Astrocyte (in vitro differentiated cells and primary cell): Measurements from ENCODE around the gene ZNF462. TPM values are rescaled to one million over a fixed set of nuclear protein-coding genes. Genes with fewer than 3 reads are reported as not detected.

Source experiments
- DNase-seq: peaks from one replicate; pipeline ENCODE4 v3.0.0-alpha.2; 2010; ENCODE audit warnings: low read depth
- FAIRE-seq: peaks from 2 replicates; lab custom pipeline; 2011; peaks lifted over from hg19 to GRCh38; lab: Jason Lieb, UNC
- H2AFZ ChIP-seq: 2 replicates; pipeline ENCODE4 v1.6.0; 2012; ENCODE audit warnings: low read depth, low read length, inconsistent platforms
- H3K27ac ChIP-seq: 2 replicates; pipeline ENCODE4 v1.5.1; 2011; ENCODE audit warnings: low read depth, low read length, inconsistent platforms
- H3K27me3 ChIP-seq: 2 replicates; pipeline ENCODE4 v1.6.0; 2011; ENCODE audit warnings: low read length, inconsistent platforms; ENCODE audit not compliant: insufficient read depth
- H3K36me3 ChIP-seq: 2 replicates; pipeline ENCODE4 v1.5.1; 2011; ENCODE audit warnings: low read length, inconsistent platforms; ENCODE audit not compliant: insufficient read depth
- H3K4me1 ChIP-seq: 2 replicates; pipeline ENCODE4 v1.5.1; 2011; ENCODE audit warnings: low read length, inconsistent platforms; ENCODE audit not compliant: insufficient read depth
- H3K4me2 ChIP-seq: 2 replicates; pipeline ENCODE4 v1.6.0; 2012; ENCODE audit warnings: low read length, inconsistent platforms
- H3K4me3 ChIP-seq: 2 replicates; pipeline ENCODE4 v1.5.1; 2011; ENCODE audit warnings: low read depth, mild to moderate bottlenecking, low read length, inconsistent platforms; ENCODE audit not compliant: insufficient read depth
- H3K79me2 ChIP-seq: 2 replicates; pipeline ENCODE4 v1.6.0; 2012; ENCODE audit warnings: mild to moderate bottlenecking, low read length, inconsistent platforms; ENCODE audit not compliant: insufficient read depth
- H3K9ac ChIP-seq: 2 replicates; pipeline ENCODE4 v1.6.0; 2012; ENCODE audit warnings: mild to moderate bottlenecking, low read length, inconsistent platforms
- H3K9me3 ChIP-seq: 2 replicates; pipeline ENCODE4 v1.5.1; 2012; ENCODE audit warnings: low read depth, mild to moderate bottlenecking, low read length, inconsistent platforms; ENCODE audit not compliant: insufficient read depth
- H4K20me1 ChIP-seq: 2 replicates; pipeline ENCODE4 v1.6.0; 2012; ENCODE audit warnings: low read length, inconsistent platforms; ENCODE audit not compliant: insufficient read depth
- H3K27ac Mint-ChIP-seq: one replicate; pipeline ENCODE4 v1.8.0; 2021; ENCODE audit warnings: mild to moderate bottlenecking, mixed read lengths; ENCODE audit not compliant: unreplicated experiment
- H3K27me3 Mint-ChIP-seq: one replicate; pipeline ENCODE4 v1.8.0; 2021; ENCODE audit warnings: low read depth, mixed read lengths; ENCODE audit not compliant: unreplicated experiment
- H3K36me3 Mint-ChIP-seq: one replicate; pipeline ENCODE4 v1.8.0; 2021; ENCODE audit warnings: low read depth, mixed read lengths; ENCODE audit not compliant: unreplicated experiment
- H3K4me1 Mint-ChIP-seq: one replicate; pipeline ENCODE4 v1.8.0; 2021; ENCODE audit warnings: low read depth, mixed read lengths; ENCODE audit not compliant: unreplicated experiment
- H3K4me3 Mint-ChIP-seq: one replicate; pipeline ENCODE4 v1.8.0; 2021; ENCODE audit warnings: mild to moderate bottlenecking, moderate library complexity, mixed read lengths; ENCODE audit not compliant: unreplicated experiment
- H3K9me3 Mint-ChIP-seq: one replicate; pipeline ENCODE4 v1.8.0; 2021; ENCODE audit warnings: mild to moderate bottlenecking, mixed read lengths; ENCODE audit not compliant: unreplicated experiment
- CTCF ChIP-seq: IDR thresholded peaks from 2 replicates; pipeline ENCODE4 v1.5.1; 2011; ENCODE audit warnings: low read depth, mild to moderate bottlenecking, inconsistent platforms, low read length, moderate library complexity; ENCODE audit not compliant: insufficient read depth
- EZH2 ChIP-seq: IDR thresholded peaks from 2 replicates; pipeline ENCODE4 v1.6.1; 2012; ENCODE audit warnings: mild to moderate bottlenecking, low read length, inconsistent platforms; ENCODE audit not compliant: insufficient read depth
- total RNA-seq: library from RNA; stranded (reverse); gene quantifications from 2 replicates; pipeline ENCODE4 v1.2.1, GENCODE V29; 2021

The ZNF462 gene
- total RNA-seq, 1 donor from 2014 or later, result 126 TPM

GRCh38 chr9:106889061-106889590 lies 26.2 kb downstream of the ZNF462 start:
- Histone ChIP-seq H3K27me3 (no peaks in the 10 kb centered on the region), H3K4me1 (peaks cover 26% of the 10 kb centered on the region), H3K9me3 (no peaks in the 10 kb centered on the region), H3K36me3 (no peaks in the 10 kb centered on the region), H2AFZ (no peak overlapping the region), H3K9ac (no peak overlapping the region), H3K79me2 (peaks cover 76% of the 10 kb centered on the region), H4K20me1 (peaks cover 11% of the 10 kb centered on the region), H3K4me2 (peak overlapping the region; percentile 10), H3K27ac (no peak overlapping the region), H3K4me3 (no peak overlapping the region)
- no peaks in the 10 kb centered on the region for H3K27me3 Mint-ChIP-seq
- TF ChIP-seq CTCF (no peak), EZH2 (no peak)
- H3K4me1 Mint-ChIP-seq, result peaks cover 80% of the 10 kb centered on the region
- peak overlapping the region; percentile 10 for H3K27ac Mint-ChIP-seq
- H3K9me3 Mint-ChIP-seq, result no peaks in the 10 kb centered on the region
- no peak for DNase-seq
- H3K36me3 Mint-ChIP-seq, result peaks cover 14% of the 10 kb centered on the region
- no peak for FAIRE-seq
- H3K4me3 Mint-ChIP-seq, result no peak overlapping the region

- Histone ChIP-seq H4K20me1 (no peaks in the 10 kb centered on the region), H3K4me1 (peaks cover 22% of the 10 kb centered on the region), H3K27me3 (no peaks in the 10 kb centered on the region), H3K79me2 (peaks cover 74% of the 10 kb centered on the region), H3K27ac (no peak overlapping the region), H3K36me3 (no peaks in the 10 kb centered on the region), H3K4me2 (no peak overlapping the region), H2AFZ (no peak overlapping the region), H3K4me3 (no peak overlapping the region), H3K9me3 (no peaks in the 10 kb centered on the region), H3K9ac (no peak overlapping the region)
- Mint-ChIP-seq H3K27me3 (no peaks in the 10 kb centered on the region), H3K4me3 (peak overlapping the region; percentile 43), H3K27ac (peak overlapping the region; percentile 69), H3K9me3 (no peaks in the 10 kb centered on the region), H3K4me1 (peaks cover 77% of the 10 kb centered on the region), H3K36me3 (peaks cover 14% of the 10 kb centered on the region)
- FAIRE-seq (no peak), DNase-seq (no peak)
- TF ChIP-seq EZH2 (no peak), CTCF (no peak)
Measured at GRCh38 chr9:106890608-106891007, 27.6 kb downstream of the ZNF462 start.

GRCh38 chr9:106891286-106891685 lies 28.3 kb downstream of the ZNF462 start:
- H3K9ac ChIP-seq, result no peak overlapping the region
- H3K36me3 ChIP-seq, result no peaks in the 10 kb centered on the region
- no peak overlapping the region for H3K4me2 ChIP-seq
- H3K27ac ChIP-seq, result no peak overlapping the region
- no peak overlapping the region for H2AFZ ChIP-seq
- no peaks in the 10 kb centered on the region for H3K9me3 ChIP-seq
- no peaks in the 10 kb centered on the region for H3K27me3 Mint-ChIP-seq
- peaks cover 78% of the 10 kb centered on the region for H3K4me1 Mint-ChIP-seq
- TF ChIP-seq EZH2 (no peak), CTCF (no peak)
- no peaks in the 10 kb centered on the region for H3K9me3 Mint-ChIP-seq
- FAIRE-seq, result peak; percentile 55
- H3K4me1 ChIP-seq, result peaks cover 19% of the 10 kb centered on the region
- H4K20me1 ChIP-seq, result no peaks in the 10 kb centered on the region
- peak overlapping the region; percentile 75 for H3K27ac Mint-ChIP-seq
- H3K27me3 ChIP-seq, result no peaks in the 10 kb centered on the region
- H3K4me3 ChIP-seq, result no peak overlapping the region
- H3K36me3 Mint-ChIP-seq, result peaks cover 14% of the 10 kb centered on the region
- peaks cover 76% of the 10 kb centered on the region for H3K79me2 ChIP-seq
- H3K4me3 Mint-ChIP-seq, result no peak overlapping the region
- DNase-seq, result no peak
